Skeletal muscle cell (primary cell): ENCODE results near the gene CNTNAP5.

Source experiments
- DNase-seq: peaks from one replicate; pipeline ENCODE4 v3.0.0-alpha.2; 2010; ENCODE audit warnings: low read depth
- H3K4me3 ChIP-seq: 2 replicates; pipeline ENCODE4 v1.5.1; 2011; ENCODE audit warnings: low read depth, mild to moderate bottlenecking, control low read depth, low read length, moderate library complexity

CNTNAP5 gene

GRCh38 chr2:124520953-124521352 lies 495.9 kb downstream of the CNTNAP5 start:
- no peak for DNase-seq
- no peak overlapping the region for H3K4me3 ChIP-seq

DNA sequence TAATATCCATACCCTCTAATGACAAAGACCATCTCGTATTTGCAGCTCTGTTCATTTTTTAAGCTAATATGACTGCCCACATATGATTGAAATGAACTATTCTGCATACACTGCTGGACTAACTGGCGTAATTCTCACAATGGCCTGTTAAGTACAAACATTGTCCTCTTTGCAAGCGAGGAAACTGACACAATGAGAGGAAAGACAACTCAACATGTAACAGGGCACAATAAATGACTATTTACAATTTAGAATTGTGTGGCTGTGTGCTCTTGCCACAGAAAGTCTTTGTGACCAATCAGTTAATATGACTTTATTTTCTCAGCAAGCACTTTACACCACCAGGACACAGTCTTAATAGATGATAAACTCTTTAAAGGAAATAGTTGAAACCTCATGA lies 498.0 kb downstream of the CNTNAP5 start:
- DNase-seq = no peak
- H3K4me3 ChIP-seq = no peak overlapping the region

- H3K4me3 ChIP-seq = no peak overlapping the region
- DNase-seq = no peak
These were observed 499.2 kb downstream of the CNTNAP5 start for GRCh38 chr2:124524155-124524915.

DNA sequence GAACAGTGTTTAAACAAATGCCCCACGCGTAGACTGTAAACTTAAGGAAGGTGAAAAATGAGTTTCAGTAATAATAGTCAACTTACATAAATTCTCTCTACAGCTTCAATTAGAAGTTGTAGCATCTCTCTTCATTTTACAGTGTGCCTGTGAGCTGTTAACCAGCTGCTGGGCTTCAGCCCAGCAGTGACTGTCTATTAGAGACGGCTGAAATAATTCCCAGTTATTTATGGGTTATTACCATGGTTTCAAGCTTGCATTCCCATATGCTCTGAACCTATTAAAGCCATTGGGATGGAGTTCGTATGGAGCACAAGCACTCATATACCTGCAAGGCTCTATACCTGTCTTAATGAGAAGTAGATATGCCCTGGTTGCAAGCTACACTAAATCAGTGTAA lies 501.1 kb downstream of the CNTNAP5 start:
- no peak overlapping the region for H3K4me3 ChIP-seq
- DNase-seq = no peak

DNA sequence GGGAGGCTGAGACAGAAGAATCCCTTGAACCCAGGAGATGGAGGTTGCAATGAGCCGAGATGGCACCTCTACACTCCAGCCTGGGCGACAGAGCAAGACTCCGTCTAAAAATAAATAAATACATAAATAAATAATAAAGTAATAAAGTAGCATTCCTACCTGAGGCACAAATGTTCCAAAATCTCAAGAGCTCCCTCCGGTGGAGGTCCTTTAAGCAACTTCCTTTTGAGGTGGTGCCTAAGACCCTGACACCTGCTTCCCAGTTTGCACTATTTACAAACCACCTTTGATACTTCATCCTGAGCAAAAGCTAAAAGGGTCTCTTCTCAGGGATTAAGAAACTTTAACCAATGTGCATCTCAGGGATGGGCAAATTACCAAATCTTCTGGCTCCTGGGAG lies 505.1 kb downstream of the CNTNAP5 start:
- no peak overlapping the region for H3K4me3 ChIP-seq
- DNase-seq = no peak

GRCh38 chr2:124533226-124533954 lies 508.3 kb downstream of the CNTNAP5 start:
- H3K4me3 ChIP-seq = no peak overlapping the region
- DNase-seq = no peak

DNA sequence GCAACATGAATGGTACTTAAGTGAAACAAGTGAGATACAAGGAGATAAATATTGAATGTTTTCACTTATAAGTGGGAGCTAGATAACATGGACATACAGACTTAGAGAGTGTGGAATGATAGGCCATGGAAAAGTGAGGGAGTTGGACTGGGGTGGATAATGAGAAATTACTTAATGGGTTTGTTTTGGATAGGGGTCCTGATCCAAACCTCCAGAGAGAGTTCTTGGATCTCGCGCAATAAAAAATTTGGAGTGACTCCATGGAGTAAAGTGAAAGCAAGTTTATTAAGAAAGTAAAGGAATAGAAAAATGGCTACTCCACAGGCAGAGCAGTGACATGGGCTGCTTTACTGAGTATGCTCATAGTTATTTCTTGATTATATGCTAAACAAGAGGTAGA lies 508.9 kb downstream of the CNTNAP5 start:
- H3K4me3 ChIP-seq = no peak overlapping the region

GRCh38 chr2:124535816-124536215 lies 510.7 kb downstream of the CNTNAP5 start:
- DNase-seq = no peak
- H3K4me3 ChIP-seq = no peak overlapping the region

More for the DNA sequence above, 508.9 kb downstream of the CNTNAP5 start:
- DNase-seq = no peak

- no peak overlapping the region for H3K4me3 ChIP-seq
- DNase-seq = no peak
These were observed 511.5 kb downstream of the CNTNAP5 start for GRCh38 chr2:124536591-124536990.

GRCh38 chr2:124538549-124538948 lies 513.5 kb downstream of the CNTNAP5 start:
- DNase-seq = no peak
- no peak overlapping the region for H3K4me3 ChIP-seq

DNA sequence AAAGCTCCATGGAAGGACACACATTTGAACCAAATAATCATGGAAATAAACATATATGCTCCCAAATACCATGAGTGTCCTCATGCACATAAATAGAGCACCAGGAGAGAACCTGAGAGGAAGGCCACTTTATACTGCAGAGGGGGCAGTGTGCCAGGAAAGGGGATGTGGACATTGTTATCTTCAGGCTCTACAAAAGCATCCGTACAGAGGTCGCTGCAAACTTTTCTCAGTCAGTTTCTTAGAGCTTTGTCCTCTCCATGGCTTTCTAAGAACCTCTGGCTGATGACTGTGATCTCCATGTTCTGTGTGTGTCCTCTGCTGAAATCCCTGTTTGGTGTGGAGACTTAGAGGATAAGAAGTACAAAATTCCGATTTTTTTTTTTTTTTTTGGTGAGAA lies 515.7 kb downstream of the CNTNAP5 start:
- no peak overlapping the region for H3K4me3 ChIP-seq
- DNase-seq = no peak

GRCh38 chr2:124542932-124543640 lies 518.0 kb downstream of the CNTNAP5 start:
- H3K4me3 ChIP-seq = no peak overlapping the region
- no peak for DNase-seq

DNA sequence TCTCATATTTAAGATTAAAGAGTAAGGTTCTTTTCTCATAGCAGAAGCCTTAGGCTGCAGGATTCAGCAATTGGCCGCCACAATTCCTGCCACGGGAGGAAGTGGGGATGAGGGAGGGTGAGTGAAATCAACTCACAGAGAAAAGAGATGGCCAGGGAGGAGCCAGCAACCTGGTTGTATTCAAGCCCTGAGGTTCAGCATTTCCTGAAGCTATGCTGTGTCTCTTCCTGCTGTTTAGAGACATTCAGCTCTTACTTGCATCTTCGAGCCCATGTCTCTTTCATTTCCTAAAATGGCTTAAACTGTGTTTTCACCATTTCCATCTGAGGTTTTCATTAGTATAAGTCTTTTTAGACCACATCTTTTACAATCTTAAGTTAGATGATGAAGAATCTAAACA lies 522.6 kb downstream of the CNTNAP5 start:
- no peak for DNase-seq
- H3K4me3 ChIP-seq = no peak overlapping the region

DNA sequence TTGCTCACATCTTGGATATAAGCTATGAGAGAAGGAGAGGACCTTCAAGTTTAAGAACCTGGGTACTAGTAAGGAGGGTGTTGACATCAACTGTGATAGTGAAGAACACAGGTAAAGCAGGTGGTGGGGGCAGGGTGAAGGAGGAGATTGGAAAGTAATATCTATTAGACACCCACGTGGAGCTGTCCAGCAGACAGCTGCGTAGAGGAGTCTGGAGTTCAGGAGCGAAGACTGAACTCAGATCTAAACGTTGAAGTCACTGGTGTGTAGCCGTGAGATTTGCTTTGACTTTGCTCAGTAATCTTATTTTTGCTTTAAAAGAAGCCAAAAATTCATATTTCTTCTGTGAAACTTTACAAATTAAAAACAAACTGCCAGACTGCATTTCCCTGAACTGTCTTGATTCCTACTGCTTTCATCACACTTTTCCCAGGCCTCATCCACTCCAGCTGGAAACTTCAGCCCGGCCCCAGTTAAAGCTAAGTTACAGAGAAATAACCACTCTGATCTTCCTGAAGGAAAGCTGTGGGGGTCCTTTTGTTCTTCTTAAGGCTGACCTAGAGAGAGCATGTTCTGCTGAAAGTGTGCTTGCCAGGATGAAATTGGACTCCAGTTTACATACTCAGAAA lies 533.3 kb downstream of the CNTNAP5 start:
- DNase-seq = no peak
- no peak overlapping the region for H3K4me3 ChIP-seq

DNA sequence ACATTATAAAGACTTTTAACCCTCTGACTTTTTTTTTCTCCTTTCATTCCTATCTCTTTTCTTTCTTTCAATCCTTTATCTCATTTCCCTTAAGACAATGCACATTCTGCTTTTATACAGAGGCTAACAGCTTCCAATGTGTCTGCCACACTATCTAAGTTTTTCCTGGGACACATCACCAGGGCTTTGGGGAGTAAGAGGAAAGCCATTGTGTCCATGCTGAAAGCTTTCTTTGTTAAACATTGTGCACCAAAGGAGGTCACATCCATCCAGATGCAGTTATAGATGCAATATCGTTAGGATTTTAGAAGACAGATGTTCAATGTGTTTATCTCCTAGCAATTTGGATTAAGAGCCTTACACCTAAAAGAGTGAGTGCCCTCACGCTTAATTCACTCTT lies 534.1 kb downstream of the CNTNAP5 start:
- H3K4me3 ChIP-seq = no peak overlapping the region
- DNase-seq = no peak

GRCh38 chr2:124560592-124561112 lies 535.6 kb downstream of the CNTNAP5 start:
- DNase-seq = no peak
- no peak overlapping the region for H3K4me3 ChIP-seq

GRCh38 chr2:124561486-124561885 lies 536.4 kb downstream of the CNTNAP5 start:
- no peak for DNase-seq
- H3K4me3 ChIP-seq = no peak overlapping the region

DNA sequence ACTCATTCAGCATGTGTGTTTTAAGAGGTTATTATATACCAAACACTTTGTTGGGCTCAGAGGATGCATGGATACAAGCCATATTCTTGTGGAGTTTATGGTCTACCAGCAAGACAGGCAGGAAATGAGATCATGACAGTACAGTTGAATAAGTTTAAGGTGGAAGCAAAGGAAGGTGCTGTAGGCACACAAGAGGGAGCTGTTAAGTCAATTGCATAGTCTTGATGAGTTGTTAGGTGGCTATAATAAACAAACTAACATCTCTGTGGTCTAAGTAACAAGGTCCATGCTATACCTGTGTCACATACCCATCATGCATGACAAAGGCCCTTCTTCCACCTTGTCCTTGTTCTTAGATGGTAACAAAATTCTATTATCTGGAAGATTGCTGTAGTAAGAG lies 538.3 kb downstream of the CNTNAP5 start:
- no peak for DNase-seq
- H3K4me3 ChIP-seq = no peak overlapping the region

DNA sequence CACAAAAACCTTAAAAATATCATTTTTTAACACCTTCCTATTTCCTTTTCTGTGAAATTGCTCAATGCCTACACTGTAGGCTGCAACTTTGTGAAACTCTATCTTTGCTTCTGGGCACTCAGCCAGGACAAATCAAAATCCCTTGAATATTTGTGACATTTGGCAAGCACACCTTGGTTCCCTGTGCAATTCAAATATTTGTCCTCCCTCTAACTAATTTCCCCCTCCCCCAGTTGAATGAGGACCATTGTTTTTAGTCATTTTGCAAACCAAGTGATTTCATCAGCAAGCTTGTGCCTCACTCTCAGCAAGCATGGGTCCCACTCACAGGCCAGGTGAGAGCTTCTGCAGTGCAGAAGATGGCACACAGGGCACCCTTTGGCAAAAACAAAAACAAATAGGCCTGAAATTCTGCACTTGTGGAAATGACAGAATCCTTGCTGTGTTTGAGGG lies 541.5 kb downstream of the CNTNAP5 start:
- DNase-seq = no peak
- H3K4me3 ChIP-seq = no peak overlapping the region

DNA sequence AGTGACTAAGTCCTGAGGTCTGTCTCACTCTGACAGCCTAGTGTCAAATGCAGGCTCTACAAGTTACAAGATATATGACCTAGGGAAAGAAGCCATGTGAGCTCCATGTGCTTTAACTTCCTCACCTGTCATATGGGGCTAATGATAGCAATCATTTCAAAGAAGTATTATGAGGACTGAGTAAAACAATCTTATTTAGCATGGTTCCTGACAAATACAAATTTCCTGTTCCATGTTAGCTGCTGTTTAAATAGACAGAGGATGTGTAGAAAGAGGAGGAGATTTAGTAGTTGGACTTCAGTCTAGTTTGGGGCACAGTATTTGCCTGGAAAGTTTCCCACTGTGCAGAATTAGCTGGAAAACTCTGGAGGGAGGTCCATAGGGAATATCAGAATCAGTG lies 545.8 kb downstream of the CNTNAP5 start:
- DNase-seq = no peak
- H3K4me3 ChIP-seq = no peak overlapping the region
